GM13977 (cell line): ENCODE data around the gene MSTO1.
A peak's percentile ranks its signal among the peaks of the same experiment; 100 is the strongest.
"Not testable (repeated sequence)": the region's sequence is repeated elsewhere in the genome, so short reads cannot be mapped to it uniquely, and the experiment has no call there.

Source experiments
- DNase-seq: peaks from one replicate; pipeline ENCODE4 v3.0.0; 2012; ENCODE audit warnings: low spot score
- CTCF ChIP-seq: IDR thresholded peaks from 2 replicates; pipeline ENCODE4 v1.5.1; 2012; ENCODE audit warnings: mild to moderate bottlenecking, control low read depth; ENCODE audit not compliant: insufficient read depth; ENCODE audit errors: extremely low read depth, missing control alignments
- in situ Hi-C: fragments of 300-500 bp; cut with MboI; formaldehyde crosslinking; loops from one replicate; pipeline ENCODE4 v1.12.0; 2022; ENCODE audit warnings: low sequenced_read_pairs, low pct_unique_long_range_greater_than_20kb, mixed read lengths, inconsistent platforms; ENCODE audit not compliant: unreplicated experiment

MSTO1 gene

GRCh38 chr1:155590516-155591247 lies 19.3 kb upstream of the MSTO1 start:
- not testable (repeated sequence) for DNase-seq
- in situ Hi-C loops, result loop anchor here (25.0 kb wide), 1 partner anchor 328 kb away; the partner anchor contains the start of genes CLK2, ENTREP3 and SCAMP3

- in situ Hi-C loops, result loop anchor here (25.0 kb wide), 1 partner anchor 329 kb away; the partner anchor contains the start of genes CLK2, ENTREP3 and SCAMP3
- peak; percentile 58 for DNase-seq
- TF ChIP-seq CTCF, result peak; percentile 58
These were observed 18.2 kb upstream of the MSTO1 start for GRCh38 chr1:155591770-155592169.

- not testable (repeated sequence) for DNase-seq
- in situ Hi-C loops, result loop anchor here (25.0 kb wide), 1 partner anchor 334 kb away; the partner anchor contains the start of genes CLK2, ENTREP3 and SCAMP3
These were observed 14.0 kb upstream of the MSTO1 start for GRCh38 chr1:155595877-155596474.

- no peak for TF ChIP-seq CTCF
- in situ Hi-C loops, result loop anchor here (25.0 kb wide), 1 partner anchor 335 kb away; the partner anchor contains the start of genes CLK2, ENTREP3 and SCAMP3
- no peak for DNase-seq
These were observed 13.2 kb upstream of the MSTO1 start for GRCh38 chr1:155596864-155597263.

GRCh38 chr1:155598842-155599331 lies 11.1 kb upstream of the MSTO1 start:
- DNase-seq, result no peak
- TF ChIP-seq CTCF, result no peak
- in situ Hi-C loops, result loop anchor here (25.0 kb wide), 1 partner anchor 337 kb away; the partner anchor contains the start of genes CLK2, ENTREP3 and SCAMP3

DNA sequence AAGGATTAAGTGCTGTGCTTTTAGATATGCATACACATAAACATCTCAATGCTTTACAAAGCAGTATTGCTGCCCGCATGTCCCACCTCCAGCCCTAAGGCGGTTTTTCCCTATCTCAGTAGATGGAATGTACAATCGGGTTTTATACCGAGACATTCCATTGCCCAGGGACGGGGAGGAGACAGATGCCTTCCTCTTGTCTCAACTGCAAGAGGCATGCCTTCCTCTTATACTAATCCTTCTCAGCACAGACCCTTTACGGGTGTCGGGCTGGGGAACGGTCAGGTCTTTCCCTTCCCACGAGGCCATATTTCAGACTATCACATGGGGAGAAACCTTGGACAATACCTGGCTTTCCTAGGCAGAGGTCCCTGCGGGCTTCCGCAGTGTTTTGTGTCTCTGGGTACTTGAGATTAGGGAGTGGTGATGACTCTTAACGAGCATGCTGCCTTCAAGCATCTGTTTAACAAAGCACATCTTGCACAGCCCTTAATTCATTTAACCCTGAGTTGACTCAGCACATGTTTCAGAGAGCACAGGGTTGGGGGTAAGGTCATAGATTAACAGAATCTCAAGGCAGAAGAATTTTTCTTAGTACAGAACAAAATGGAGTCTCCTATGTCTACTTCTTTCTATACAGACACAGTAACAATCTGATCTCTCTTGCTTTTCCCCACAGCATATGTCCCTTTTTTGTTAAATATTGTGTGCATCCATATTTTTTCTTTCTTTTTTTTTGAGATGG lies 10.0 kb upstream of the MSTO1 start:
- in situ Hi-C loops, result loop anchor here (25.0 kb wide), 1 partner anchor 338 kb away; the partner anchor contains the start of genes CLK2, ENTREP3 and SCAMP3
- DNase-seq, result not testable (repeated sequence)

GRCh38 chr1:155607708-155608107 lies 2.3 kb upstream of the MSTO1 start:
- in situ Hi-C loops, result no loop called here
- no peak for TF ChIP-seq CTCF

More at GRCh38 chr1:155607708-155608107, 2.3 kb upstream of the MSTO1 start:
- no peak for DNase-seq
